HepG2 (cell line): ENCODE results near the gene TPST2.
"Not testable (repeated sequence)": the region's sequence is repeated elsewhere in the genome, so short reads cannot be mapped to it uniquely, and the experiment has no call there.

ENCODE experiments used
- EP300 ChIP-seq, 3 experiments: sonication (generic) in 1 of 3; formaldehyde crosslinking in 1 of 3; IDR thresholded peaks; 2 replicates each; pipeline versions ENCODE4 v1.5.1 to v1.6.1; 2011 to 2020; ENCODE audit warnings: low read depth in 2 of 3, low read length in 2 of 3, borderline replicate concordance in 1 of 3, improper control_type of control experiment in 1 of 3, mild to moderate bottlenecking in 1 of 3, missing genetic modification reagents in 1 of 3, moderate library complexity in 1 of 3
- SP1 ChIP-seq, 2 experiments: fragments of 450-650 bp in 1 of 2; sonication (generic) in 1 of 2; formaldehyde crosslinking in 1 of 2; IDR thresholded peaks; 2 replicates each; pipeline versions ENCODE4 v1.4.0 to v1.6.1; 2016 to 2020; ENCODE audit warnings: missing genetic modification reagents in 1 of 2
- TF ChIP-seq, protein P1 (sequence below), 2 experiments: IDR thresholded peaks; 2 replicates each; pipeline ENCODE4 v1.6.1; 2011 to 2012; ENCODE audit warnings: low read length in 2 of 2, borderline replicate concordance in 1 of 2, low read depth in 1 of 2, mild to moderate bottlenecking in 1 of 2, moderate library complexity in 1 of 2

DNA sequence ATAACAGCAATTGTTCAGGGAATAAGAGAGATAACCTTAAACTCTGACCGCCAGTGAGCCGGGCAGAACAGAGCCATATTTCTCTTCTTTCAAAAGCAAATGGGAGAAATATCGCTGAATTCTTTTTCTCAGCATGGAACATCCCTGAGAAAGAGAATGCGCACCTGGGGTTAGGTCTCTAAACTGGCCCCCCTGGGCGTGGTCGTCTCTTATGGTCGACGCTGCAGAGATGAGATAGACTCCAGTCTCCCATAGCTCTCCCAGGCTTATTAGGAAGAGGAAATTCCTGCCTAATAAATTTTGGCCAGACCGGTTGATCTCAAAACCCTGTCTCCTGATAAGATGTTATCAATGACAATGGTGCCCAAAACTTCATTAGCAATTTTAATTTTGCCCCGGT lies 23.8 kb upstream of the TPST2 start:
- not testable (repeated sequence) for TF ChIP-seq EP300 (IDR thresholded peaks at IDR 0.05; ENCODE audit: low read depth in 2 of 2, low read length in 2 of 2); EP300 (CRISPR knock-in tag; IDR thresholded peaks at IDR 0.05; ENCODE audit: borderline replicate concordance); SP1 (IDR thresholded peaks at IDR 0.05); SP1 (CRISPR knock-in tag; IDR thresholded peaks at IDR 0.05)
- TF ChIP-seq, protein P1, sequence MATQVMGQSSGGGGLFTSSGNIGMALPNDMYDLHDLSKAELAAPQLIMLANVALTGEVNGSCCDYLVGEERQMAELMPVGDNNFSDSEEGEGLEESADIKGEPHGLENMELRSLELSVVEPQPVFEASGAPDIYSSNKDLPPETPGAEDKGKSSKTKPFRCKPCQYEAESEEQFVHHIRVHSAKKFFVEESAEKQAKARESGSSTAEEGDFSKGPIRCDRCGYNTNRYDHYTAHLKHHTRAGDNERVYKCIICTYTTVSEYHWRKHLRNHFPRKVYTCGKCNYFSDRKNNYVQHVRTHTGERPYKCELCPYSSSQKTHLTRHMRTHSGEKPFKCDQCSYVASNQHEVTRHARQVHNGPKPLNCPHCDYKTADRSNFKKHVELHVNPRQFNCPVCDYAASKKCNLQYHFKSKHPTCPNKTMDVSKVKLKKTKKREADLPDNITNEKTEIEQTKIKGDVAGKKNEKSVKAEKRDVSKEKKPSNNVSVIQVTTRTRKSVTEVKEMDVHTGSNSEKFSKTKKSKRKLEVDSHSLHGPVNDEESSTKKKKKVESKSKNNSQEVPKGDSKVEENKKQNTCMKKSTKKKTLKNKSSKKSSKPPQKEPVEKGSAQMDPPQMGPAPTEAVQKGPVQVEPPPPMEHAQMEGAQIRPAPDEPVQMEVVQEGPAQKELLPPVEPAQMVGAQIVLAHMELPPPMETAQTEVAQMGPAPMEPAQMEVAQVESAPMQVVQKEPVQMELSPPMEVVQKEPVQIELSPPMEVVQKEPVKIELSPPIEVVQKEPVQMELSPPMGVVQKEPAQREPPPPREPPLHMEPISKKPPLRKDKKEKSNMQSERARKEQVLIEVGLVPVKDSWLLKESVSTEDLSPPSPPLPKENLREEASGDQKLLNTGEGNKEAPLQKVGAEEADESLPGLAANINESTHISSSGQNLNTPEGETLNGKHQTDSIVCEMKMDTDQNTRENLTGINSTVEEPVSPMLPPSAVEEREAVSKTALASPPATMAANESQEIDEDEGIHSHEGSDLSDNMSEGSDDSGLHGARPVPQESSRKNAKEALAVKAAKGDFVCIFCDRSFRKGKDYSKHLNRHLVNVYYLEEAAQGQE (IDR thresholded peaks at IDR 0.05; ENCODE audit: borderline replicate concordance in 1 of 2, low read depth in 1 of 2, low read length in 2 of 2) = not testable (repeated sequence)
